Mesothelial cell of epicardium (in vitro differentiated cells): ENCODE measurements around the gene TEX53. TPM values are rescaled to one million over a fixed set of nuclear protein-coding genes. Genes with fewer than 3 reads are reported as not detected.

Experiments
- DNase-seq, 2 experiments: peaks; one replicate each; pipeline ENCODE4 v3.0.0; 2021; ENCODE audit warnings: low spot score in 2 of 2; ENCODE audit not compliant: unreplicated experiment in 2 of 2
- H3K27ac Mint-ChIP-seq: 2 replicates; pipeline ENCODE4 v1.8.0; 2021; ENCODE audit warnings: mixed read lengths
- H3K27me3 Mint-ChIP-seq: 2 replicates; pipeline ENCODE4 v1.8.0; 2021; ENCODE audit warnings: low read depth, mixed read lengths
- H3K36me3 Mint-ChIP-seq: 2 replicates; pipeline ENCODE4 v1.8.0; 2021; ENCODE audit warnings: mixed read lengths
- H3K4me1 Mint-ChIP-seq: 2 replicates; pipeline ENCODE4 v1.8.0; 2021; ENCODE audit warnings: mixed read lengths
- H3K4me3 Mint-ChIP-seq: 2 replicates; pipeline ENCODE4 v1.8.0; 2021; ENCODE audit warnings: mild to moderate bottlenecking, moderate library complexity, mixed read lengths
- H3K9me3 Mint-ChIP-seq: 2 replicates; pipeline ENCODE4 v1.8.0; 2021; ENCODE audit warnings: mixed read lengths
- CTCF ChIP-seq: fragments of 200-600 bp; sonication (generic); IDR thresholded peaks from one replicate; pipeline ENCODE4 v1.5.0; 2021; ENCODE audit warnings: antibody characterized with exemption; ENCODE audit not compliant: unreplicated experiment
- total RNA-seq: library from RNA; stranded (reverse); gene quantifications from 3 replicates; pipeline ENCODE4 v1.2.1, GENCODE V29; 2021

Gene TEX53
- total RNA-seq, 1 donor from 2014 or later = not detected

GRCh38 chr9:114629563-114630090 lies 28.0 kb downstream of the TEX53 start:
- TF ChIP-seq CTCF = no peak
- H3K36me3 Mint-ChIP-seq = peaks cover 28% of the 10 kb centered on the region
- no peak overlapping the region for H3K27ac Mint-ChIP-seq
- H3K9me3 Mint-ChIP-seq = no peaks in the 10 kb centered on the region
- DNase-seq = no peak
- no peak overlapping the region for H3K4me3 Mint-ChIP-seq
- H3K4me1 Mint-ChIP-seq = no peaks in the 10 kb centered on the region
- no peaks in the 10 kb centered on the region for H3K27me3 Mint-ChIP-seq

GRCh38 chr9:114627553-114627952 lies 30.1 kb downstream of the TEX53 start:
- H3K4me3 Mint-ChIP-seq = no peak overlapping the region
- H3K27ac Mint-ChIP-seq = no peak overlapping the region
- H3K4me1 Mint-ChIP-seq = no peaks in the 10 kb centered on the region
- no peak for TF ChIP-seq CTCF
- no peaks in the 10 kb centered on the region for H3K27me3 Mint-ChIP-seq
- DNase-seq = no peak
- H3K36me3 Mint-ChIP-seq = peaks cover 25% of the 10 kb centered on the region
- no peaks in the 10 kb centered on the region for H3K9me3 Mint-ChIP-seq

GRCh38 chr9:114626415-114627020 lies 31.1 kb downstream of the TEX53 start:
- Mint-ChIP-seq H3K9me3 (no peaks in the 10 kb centered on the region), H3K4me1 (no peaks in the 10 kb centered on the region), H3K4me3 (no peak overlapping the region), H3K36me3 (peaks cover 33% of the 10 kb centered on the region), H3K27me3 (no peaks in the 10 kb centered on the region), H3K27ac (peak overlapping the region; percentile 39)
- DNase-seq = no peak
- no peak for TF ChIP-seq CTCF

- H3K27me3 Mint-ChIP-seq = no peaks in the 10 kb centered on the region
- no peak overlapping the region for H3K4me3 Mint-ChIP-seq
- no peaks in the 10 kb centered on the region for H3K9me3 Mint-ChIP-seq
- no peak for DNase-seq
- peaks cover 36% of the 10 kb centered on the region for H3K36me3 Mint-ChIP-seq
- H3K27ac Mint-ChIP-seq = no peak overlapping the region
- no peak for TF ChIP-seq CTCF
- H3K4me1 Mint-ChIP-seq = no peaks in the 10 kb centered on the region
Observed at GRCh38 chr9:114624677-114625076, 32.9 kb downstream of the TEX53 start.

GRCh38 chr9:114621975-114622609 lies 35.5 kb downstream of the TEX53 start:
- H3K4me1 Mint-ChIP-seq = no peaks in the 10 kb centered on the region
- H3K27me3 Mint-ChIP-seq = no peaks in the 10 kb centered on the region
- no peak for TF ChIP-seq CTCF
- DNase-seq = no peak
- H3K27ac Mint-ChIP-seq = no peak overlapping the region
- no peaks in the 10 kb centered on the region for H3K9me3 Mint-ChIP-seq
- H3K36me3 Mint-ChIP-seq = peaks cover 37% of the 10 kb centered on the region
- H3K4me3 Mint-ChIP-seq = no peak overlapping the region
